ENCODE measurements around the gene PCID2. TPM values are rescaled to one million over a fixed set of nuclear protein-coding genes. Genes with fewer than 3 reads are reported as not detected.

PCID2 gene
- total and polyA plus RNA-seq, 12 donors = 38.9 to 74.0 (median 47.3) TPM

GRCh38 chr13:113161433-113161832 is 47.0 kb downstream of the PCID2 start:
- intact Hi-C loops (cut with DNase I) = no loop called here
- ATAC-seq = no peak

GRCh38 chr13:113160983-113161382 is 47.5 kb downstream of the PCID2 start:
- H3K4me3 ChIP-seq = no peak overlapping the region
- no peak overlapping the region for H3K27ac ChIP-seq
- H3K36me3 ChIP-seq = no peaks in the 10 kb centered on the region
- 71 to 74% methylated on average over 12 of the region's 12 CpGs for WGBS, 2 donors
- no peaks in the 10 kb centered on the region for H3K4me1 ChIP-seq
- no peak for TF ChIP-seq CTCF (IDR thresholded peaks at IDR 0.05)
- intact Hi-C loops (cut with DNase I) = no loop called here
- peaks cover 0 to 32% (median 27%) of the 10 kb centered on the region in 7 donors for H3K27me3 ChIP-seq
- DNase-seq (no peak), ATAC-seq (no peak)
- peaks cover 0 to 4% (median 0%) of the 10 kb centered on the region in 11 donors for H3K9me3 ChIP-seq

More at GRCh38 chr13:113161433-113161832, 47.0 kb downstream of the PCID2 start:
- WGBS, 2 donors = 59 to 63% methylated on average over 10 to 16 of the region's 16 CpGs
- no peak overlapping the region for H3K27ac ChIP-seq
- no peak for TF ChIP-seq CTCF (IDR thresholded peaks at IDR 0.05)
- H3K4me3 ChIP-seq = no peak overlapping the region
- H3K9me3 ChIP-seq = no peaks in the 10 kb centered on the region
- no peak for DNase-seq
- peaks cover 0 to 32% (median 27%) of the 10 kb centered on the region in 7 donors for H3K27me3 ChIP-seq
- no peaks in the 10 kb centered on the region for H3K36me3 ChIP-seq
- no peaks in the 10 kb centered on the region for H3K4me1 ChIP-seq

GRCh38 chr13:113159701-113160100 is 48.8 kb downstream of the PCID2 start:
- Histone ChIP-seq H3K27me3 (peaks cover 0 to 32% (median 27%) of the 10 kb centered on the region in 7 donors), H3K36me3 (no peaks in the 10 kb centered on the region), H3K4me1 (peaks cover 0 to under 1% (median 0%) of the 10 kb centered on the region in 9 donors), H3K4me3 (no peak overlapping the region), H3K9me3 (peaks cover 0 to 10% (median 0%) of the 10 kb centered on the region in 11 donors), H3K27ac (no peak overlapping the region)
- DNase-seq (no peak), ATAC-seq (no peak)
- 83 to 85% methylated on average over 20 of the region's 20 CpGs for WGBS, 2 donors
- TF ChIP-seq CTCF (IDR thresholded peaks at IDR 0.05) = no peak
- intact Hi-C loops (cut with DNase I) = loop anchor here in 2 of 10 donors (10.0 kb wide), 2 partner anchors 55 to 125 kb away; no protein-coding TSS in a partner anchor

GRCh38 chr13:113158946-113159345 is 49.5 kb downstream of the PCID2 start:
- Histone ChIP-seq H3K27me3 (peaks cover 0 to 32% (median 27%) of the 10 kb centered on the region in 7 donors), H3K4me3 (no peak overlapping the region), H3K4me1 (peaks cover 0 to 6% (median 2%) of the 10 kb centered on the region in 9 donors), H3K9me3 (peaks cover 0 to 10% (median 0%) of the 10 kb centered on the region in 11 donors), H3K27ac (no peak overlapping the region), H3K36me3 (no peaks in the 10 kb centered on the region)
- no peak for ATAC-seq
- no peak for TF ChIP-seq CTCF (IDR thresholded peaks at IDR 0.05)
- 65 to 78% methylated on average over 7 of the region's 7 CpGs for WGBS, 2 donors
- DNase-seq = no peak
- intact Hi-C loops (cut with DNase I) = loop anchor here in 2 of 10 donors (10.0 kb wide), 2 partner anchors 56 to 124 kb away; no protein-coding TSS in a partner anchor

Measured in heart right ventricle (tissue), 16 donors.